Measurements from ENCODE around the gene SHH. TPM values are rescaled to one million over a fixed set of nuclear protein-coding genes. Genes with fewer than 3 reads are reported as not detected.

The SHH gene
- total and polyA plus RNA-seq, 2 donors (not counting 3 experiments of a cell fraction or from before 2014, with no cell fraction given): not detected

DNA sequence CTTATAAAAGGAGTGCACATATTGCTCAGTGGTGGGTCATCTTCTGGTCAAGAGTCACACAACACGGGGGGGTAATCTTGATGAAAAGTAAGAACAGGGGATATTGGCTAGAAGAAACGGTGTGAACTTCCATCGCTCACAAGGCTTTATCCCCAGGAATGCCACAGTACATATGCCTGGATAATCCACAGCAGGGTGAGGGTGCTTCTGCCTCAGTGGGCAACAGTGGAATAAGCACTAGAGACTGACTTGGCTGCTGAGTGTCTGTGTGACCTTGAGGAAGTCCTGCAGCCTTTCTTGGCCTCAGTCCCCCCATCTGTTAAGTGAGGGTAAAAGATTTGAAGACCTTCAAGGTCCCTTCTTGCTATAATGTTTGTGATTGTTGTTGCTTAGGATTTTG is 44.9 kb upstream of the SHH start:
- H3K9me1 ChIP-seq (replicated peaks; ENCODE audit: control insufficient read depth, extremely low read depth, insufficient read depth, low read length): no peaks in the 10 kb centered on the region
- BruUV-seq (replicated peaks): no TSS peak
- CTCF ChIA-PET: no interaction called here

More for the DNA sequence above, 44.9 kb upstream of the SHH start:
- Histone ChIP-seq H3K4me1 (ENCODE audit: control insufficient read depth, extremely low read depth, insufficient read depth, low read length) (no peaks in the 10 kb centered on the region), H3K27me3 (ENCODE audit: control insufficient read depth in 2 of 2, insufficient read depth in 2 of 2, low read length in 2 of 2) (no peaks in the 10 kb centered on the region), H3K4me2 (ENCODE audit: insufficient read depth, low read length) (no peak overlapping the region), H3K9ac (replicated peaks; ENCODE audit: extremely low read depth, insufficient read depth, low read length) (no peak overlapping the region), H3K4me3 (replicated peaks in 1 of 3; ENCODE audit: insufficient read depth in 1 of 3, low read depth in 1 of 3, low read length in 3 of 3) (no peak overlapping the region), H3K9me3 (replicated peaks; ENCODE audit: control insufficient read depth, insufficient read depth, low read length) (no peaks in the 10 kb centered on the region), H2AFZ (ENCODE audit: low read depth, low read length) (no peak overlapping the region), H3K27ac (ENCODE audit: insufficient read depth, low read depth, low read length) (no peak overlapping the region), H4K20me1 (replicated peaks; ENCODE audit: control insufficient read depth, extremely low read depth, insufficient read depth, low read length) (no peaks in the 10 kb centered on the region), H3K79me2 (ENCODE audit: control insufficient read depth, insufficient read depth, low read length) (no peaks in the 10 kb centered on the region), H3K36me3 (ENCODE audit: control insufficient read depth in 2 of 2, extremely low read depth in 1 of 2, insufficient read depth in 2 of 2, low read length in 2 of 2) (no peaks in the 10 kb centered on the region)
- POLR2A ChIA-PET: no interaction called here
- FAIRE-seq (no peak), DNase-seq (ENCODE audit: low read depth, low spot score) (no peak)
- dilution Hi-C loops (cut with MboI; ENCODE audit: extremely low pct_ligation_motif_present, low sequenced_read_pairs) (no loop called here), intact Hi-C loops (cut with micrococcal nuclease) (no loop called here)
- TF ChIP-seq, protein P1, sequence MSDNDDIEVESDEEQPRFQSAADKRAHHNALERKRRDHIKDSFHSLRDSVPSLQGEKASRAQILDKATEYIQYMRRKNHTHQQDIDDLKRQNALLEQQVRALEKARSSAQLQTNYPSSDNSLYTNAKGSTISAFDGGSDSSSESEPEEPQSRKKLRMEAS (IDR thresholded peaks at IDR 0.05; ENCODE audit: insufficient read depth, insufficient read length): no peak
- TF ChIP-seq EZH2 (IDR thresholded peaks at IDR 0.05; ENCODE audit: borderline replicate concordance, low read depth, low read length, severe bottlenecking): no peak
- TF ChIP-seq GATA2 (IDR thresholded peaks at IDR 0.05; ENCODE audit: insufficient read depth, insufficient read length, low read depth, low read length): no peak
- TF ChIP-seq JUN (IDR thresholded peaks at IDR 0.05; ENCODE audit: borderline replicate concordance, insufficient read depth, insufficient read length, low read depth): no peak
- TF ChIP-seq FOS (IDR thresholded peaks at IDR 0.05; ENCODE audit: borderline replicate concordance, insufficient read depth, low read length): no peak
- TF ChIP-seq POLR2AphosphoS5 (IDR thresholded peaks at IDR 0.05; ENCODE audit: insufficient read depth, low read depth, low read length): no peak
- TF ChIP-seq, protein P2, sequence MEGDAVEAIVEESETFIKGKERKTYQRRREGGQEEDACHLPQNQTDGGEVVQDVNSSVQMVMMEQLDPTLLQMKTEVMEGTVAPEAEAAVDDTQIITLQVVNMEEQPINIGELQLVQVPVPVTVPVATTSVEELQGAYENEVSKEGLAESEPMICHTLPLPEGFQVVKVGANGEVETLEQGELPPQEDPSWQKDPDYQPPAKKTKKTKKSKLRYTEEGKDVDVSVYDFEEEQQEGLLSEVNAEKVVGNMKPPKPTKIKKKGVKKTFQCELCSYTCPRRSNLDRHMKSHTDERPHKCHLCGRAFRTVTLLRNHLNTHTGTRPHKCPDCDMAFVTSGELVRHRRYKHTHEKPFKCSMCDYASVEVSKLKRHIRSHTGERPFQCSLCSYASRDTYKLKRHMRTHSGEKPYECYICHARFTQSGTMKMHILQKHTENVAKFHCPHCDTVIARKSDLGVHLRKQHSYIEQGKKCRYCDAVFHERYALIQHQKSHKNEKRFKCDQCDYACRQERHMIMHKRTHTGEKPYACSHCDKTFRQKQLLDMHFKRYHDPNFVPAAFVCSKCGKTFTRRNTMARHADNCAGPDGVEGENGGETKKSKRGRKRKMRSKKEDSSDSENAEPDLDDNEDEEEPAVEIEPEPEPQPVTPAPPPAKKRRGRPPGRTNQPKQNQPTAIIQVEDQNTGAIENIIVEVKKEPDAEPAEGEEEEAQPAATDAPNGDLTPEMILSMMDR (IDR thresholded peaks at IDR 0.05; ENCODE audit: extremely low read depth in 1 of 2, insufficient read depth in 1 of 2, low read depth in 1 of 2, low read length in 2 of 2): no peak
- no peak for TF ChIP-seq POLR2A (IDR thresholded peaks at IDR 0.05; ENCODE audit: low read depth, low read length)
- TF ChIP-seq MYC (IDR thresholded peaks at IDR 0.05; ENCODE audit: low read depth, low read length): no peak
